K562 (cell line): ENCODE data around the gene MVK. TPM values are rescaled to one million over a fixed set of nuclear protein-coding genes. Genes with fewer than 3 reads are reported as not detected.
A peak's percentile ranks its signal among the peaks of the same experiment; 100 is the strongest.

Experiments used
- ATAC-seq: fragments of 200-7000 bp; cut with Tn5 transposase; 3 replicates; pipeline ENCODE4 v1.9.1; 2020; ENCODE audit warnings: moderate library complexity
- BruUV-seq: library from RNA; stranded (reverse); fragments of 400-500 nt; replicated peaks from 2 replicates; lab custom pipeline; 2021; lab: Mats Ljungman, UMichigan
- CTCF ChIA-PET: fragments of 300-600 bp; formaldehyde crosslinking; extraction: SDS; loops from one replicate; lab custom pipeline; 2021; ENCODE audit warnings: low intra/inter-chr PET ratio; lab: Yijun Ruan, JAX
- POLR2A ChIA-PET: fragments of 300-600, 350-650 bp; sonication (Branson Sonifier 250); formaldehyde crosslinking; extraction: SDS; loops from one replicate; lab custom pipeline; 2021; ENCODE audit warnings: antibody characterized with exemption, inconsistent platforms; lab: Yijun Ruan, JAX
- DNase-seq, 4 experiments: peaks; one replicate each; pipeline versions ENCODE4 v3.0.0 to v3.0.0-alpha.2; 2011 to 2018; ENCODE audit warnings: low spot score in 3 of 4, mixed read lengths in 3 of 4; ENCODE audit errors: extremely low read depth in 1 of 4
- FAIRE-seq: peaks from 2 replicates; lab custom pipeline; 2011; peaks lifted over from hg19 to GRCh38; lab: Jason Lieb, UNC
- H2AFZ ChIP-seq: 2 replicates; pipeline ENCODE4 v1.6.0; 2011; ENCODE audit warnings: low read depth, low read length, control low read depth, inconsistent platforms
- H3K27ac ChIP-seq: fragments of 200-600 bp; 3 replicates; pipeline ENCODE4 v1.8.0; 2011; ENCODE audit warnings: low read depth, mild to moderate bottlenecking, control low read depth, inconsistent platforms, low read length, moderate library complexity, mixed read lengths; ENCODE audit errors: extremely low read depth
- H3K27me3 ChIP-seq, 2 experiments: fragments of 300-600 bp in 1 of 2; 2 replicates in 1 of 2; 3 replicates in 1 of 2; pipeline versions ENCODE4 v1.6.0 to v1.8.0; 2011; ENCODE audit warnings: inconsistent platforms in 2 of 2, low read length in 2 of 2, mild to moderate bottlenecking in 1 of 2, mixed read lengths in 1 of 2, moderate library complexity in 1 of 2; ENCODE audit not compliant: control insufficient read depth in 2 of 2, insufficient read depth in 2 of 2
- H3K36me3 ChIP-seq: fragments of 300-600 bp; 3 replicates; pipeline ENCODE4 v1.8.0; 2011; ENCODE audit warnings: mild to moderate bottlenecking, low read length, inconsistent platforms; ENCODE audit not compliant: control insufficient read depth, insufficient read depth
- H3K4me1 ChIP-seq, 2 experiments: fragments of 200-600 bp in 1 of 2; replicated peaks in 1 of 2; 2 replicates in 1 of 2; 3 replicates in 1 of 2; pipeline versions ENCODE4 v1.5.1 to v1.8.0; 2011; ENCODE audit warnings: inconsistent platforms in 2 of 2, low read length in 2 of 2, mild to moderate bottlenecking in 1 of 2, mixed read lengths in 1 of 2, moderate library complexity in 1 of 2; ENCODE audit not compliant: control insufficient read depth in 2 of 2, insufficient read depth in 2 of 2
- H3K4me2 ChIP-seq: 2 replicates; pipeline ENCODE4 v1.6.1; 2011; ENCODE audit warnings: low read length, control low read depth, inconsistent platforms, mixed read lengths; ENCODE audit not compliant: insufficient read depth
- H3K4me3 ChIP-seq: fragments of 200-600 bp; sonication (generic), shearing (Covaris generic); 2 replicates; pipeline ENCODE4 v1.5.1; 2016; ENCODE audit warnings: control low read depth, inconsistent platforms
- H3K79me2 ChIP-seq: fragments of 200-600 bp; 3 replicates; pipeline ENCODE4 v1.8.0; 2011; ENCODE audit warnings: low read length, inconsistent platforms; ENCODE audit not compliant: control insufficient read depth, insufficient read depth
- H3K9ac ChIP-seq, 2 experiments: 2 replicates each; pipeline versions ENCODE4 v1.6.0 to v1.6.1; 2011; ENCODE audit warnings: low read depth in 2 of 2, low read length in 2 of 2, control low read depth in 1 of 2, inconsistent platforms in 1 of 2, mild to moderate bottlenecking in 1 of 2, mixed read lengths in 1 of 2; ENCODE audit not compliant: insufficient read depth in 1 of 2
- H3K9me1 ChIP-seq: one replicate; pipeline ENCODE4 v1.6.0; 2011; ENCODE audit warnings: inconsistent platforms, mild to moderate bottlenecking, low read length, moderate library complexity; ENCODE audit not compliant: control insufficient read depth, insufficient read depth
- H3K9me3 ChIP-seq: replicated peaks from 2 replicates; pipeline ENCODE4 v1.5.1; 2011; ENCODE audit warnings: low read depth, low read length, inconsistent platforms; ENCODE audit not compliant: control insufficient read depth, insufficient read depth
- H4K20me1 ChIP-seq: replicated peaks from 2 replicates; pipeline ENCODE4 v1.6.1; 2011; ENCODE audit warnings: low read length, inconsistent platforms, mixed read lengths; ENCODE audit not compliant: control insufficient read depth, insufficient read depth
- POLR2G ChIP-seq: fragments of 200-400 bp; formaldehyde crosslinking; IDR thresholded peaks from 2 replicates; pipeline ENCODE4 v1.6.1; 2017; ENCODE audit warnings: low read depth, mild to moderate bottlenecking, antibody characterized with exemption, low read length, moderate library complexity
- WGBS: fragments of 100-300 bp; shearing (Covaris generic); methylation state at CpG from one replicate; pipeline ENCODE4 v1.1.6; 2016; ENCODE audit warnings: low coverage, mixed read lengths; ENCODE audit not compliant: insufficient coverage; ENCODE audit errors: missing lambda C conversion rate; 5-methylcytosine and 5-hydroxymethylcytosine counted together
- in situ Hi-C: fragments of 300-500 bp; cut with MboI; formaldehyde crosslinking; loops from 4 replicates; pipeline ENCODE4 v1.15.0; 2018; ENCODE audit warnings: inconsistent platforms, mixed read lengths
- intact Hi-C: fragments of 100-400 bp; cut with micrococcal nuclease; formaldehyde crosslinking; loops from 2 replicates; pipeline ENCODE4 v1.14.2; 2022
- polyA plus RNA-seq, 8 experiments: library from polyadenylated mRNA; depleted of rRNA in 4 of 8; stranded (reverse) in 5 of 8; unstranded in 3 of 8; fragments of >200 nt; fragmentation: Nextera tagmentation in 2 of 8; fragmentation: Illumina TruSeq in 1 of 8; extraction: Ambion mirVana in 2 of 8; extraction: Trizol in 1 of 8; gene quantifications; 2 replicates each; pipeline versions ENCODE4 v1.2.1 to v1.2.3, GENCODE V29; 2011 to 2014; ENCODE audit warnings: inconsistent platforms in 1 of 8, missing spikeins in 1 of 8
- total RNA-seq, 7 experiments: library from RNA; depleted of rRNA in 6 of 7; stranded (reverse); fragments of >200 nt in 6 of 7; fragmentation: Illumina TruSeq in 2 of 7; extraction: Trizol in 2 of 7; gene quantifications; 2 replicates each; pipeline versions ENCODE4 v1.2.1 to v1.2.3, GENCODE V29; 2011 to 2021; ENCODE audit warnings: low replicate concordance in 1 of 7
- TF ChIP-seq, protein P1 (sequence below): fragments of 450-650 bp; IDR thresholded peaks from 2 replicates; pipeline ENCODE4 v1.6.1; 2017; ENCODE audit warnings: mild to moderate bottlenecking, moderate library complexity

Gene MVK
- total and polyA plus RNA-seq, 9 of the 15 experiments (the other 6 are each of a cell fraction or from before 2014, with no cell fraction given), result 0.41 to 33.6 (median 18.8) TPM

DNA sequence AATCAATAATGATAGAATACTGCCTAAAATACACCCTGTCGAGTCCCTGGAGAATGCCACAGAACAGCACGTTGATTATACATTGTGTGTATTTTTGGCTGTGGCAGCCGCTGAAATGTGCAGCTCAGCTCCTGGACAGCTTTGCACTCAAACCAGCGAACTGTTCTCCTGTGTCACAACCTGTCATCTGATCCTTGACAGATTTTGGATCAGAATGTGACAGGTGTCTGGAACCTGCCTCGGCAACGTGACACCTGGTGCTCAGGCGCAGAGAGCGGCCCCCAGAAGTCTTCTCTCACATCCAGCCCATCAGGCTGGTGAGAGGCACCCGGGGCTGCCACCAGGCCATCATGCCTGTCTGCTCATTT is 19.3 kb downstream of the MVK start:
- H3K4me2 ChIP-seq, result no peak overlapping the region
- BruUV-seq, result no TSS peak
- no peaks in the 10 kb centered on the region for H3K9me1 ChIP-seq
- no peaks in the 10 kb centered on the region for H3K27me3 ChIP-seq
- no peak overlapping the region for H3K4me3 ChIP-seq
- no peaks in the 10 kb centered on the region for H3K79me2 ChIP-seq
- H3K9ac ChIP-seq, result no peak overlapping the region
- ChIA-PET CTCF (no interaction called here), POLR2A (interaction anchor here (0.6 to 3.5 kb wide), 4 partner anchors 19 to 110 kb away, joined by 3 to 11 read pairs (median 4); partner anchors contain the start of genes MMAB and MVK)
- H3K27ac ChIP-seq, result no peak overlapping the region
- H3K9me3 ChIP-seq, result no peaks in the 10 kb centered on the region
- FAIRE-seq, result no peak
- H2AFZ ChIP-seq, result no peak overlapping the region
- peaks cover 14% of the 10 kb centered on the region; the same call in 1 of the 2 replicates for H4K20me1 ChIP-seq
- intact Hi-C loops (loop anchor here (10.0 kb wide), 2 partner anchors 78 to 122 kb away; partner anchors contain the start of gene FAM222A), in situ Hi-C loops (loop anchor here (5.0 kb wide), 1 partner anchor 184 kb away; no protein-coding TSS in a partner anchor)
- peaks cover 59% of the 10 kb centered on the region; the same call in 2 of the 3 replicates for H3K36me3 ChIP-seq
- WGBS, result 82% methylated on average over 8 of the region's 9 CpGs
- TF ChIP-seq, protein P1, sequence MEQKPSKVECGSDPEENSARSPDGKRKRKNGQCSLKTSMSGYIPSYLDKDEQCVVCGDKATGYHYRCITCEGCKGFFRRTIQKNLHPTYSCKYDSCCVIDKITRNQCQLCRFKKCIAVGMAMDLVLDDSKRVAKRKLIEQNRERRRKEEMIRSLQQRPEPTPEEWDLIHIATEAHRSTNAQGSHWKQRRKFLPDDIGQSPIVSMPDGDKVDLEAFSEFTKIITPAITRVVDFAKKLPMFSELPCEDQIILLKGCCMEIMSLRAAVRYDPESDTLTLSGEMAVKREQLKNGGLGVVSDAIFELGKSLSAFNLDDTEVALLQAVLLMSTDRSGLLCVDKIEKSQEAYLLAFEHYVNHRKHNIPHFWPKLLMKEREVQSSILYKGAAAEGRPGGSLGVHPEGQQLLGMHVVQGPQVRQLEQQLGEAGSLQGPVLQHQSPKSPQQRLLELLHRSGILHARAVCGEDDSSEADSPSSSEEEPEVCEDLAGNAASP, result no peak
- TF ChIP-seq POLR2G, result peak; percentile 47; the same call in 1 of the 2 replicates
- no peak for DNase-seq
- peaks cover 1 to 9% of the 10 kb centered on the region in 2 experiments; a peak in 3 of 5 replicates for H3K4me1 ChIP-seq
- ATAC-seq, result no peak
